HG02938 (cell line): ENCODE results near the gene CDH4.

Experiments
- ATAC-seq: cut with Tn5 transposase; IDR thresholded peaks from one replicate; pipeline ENCODE4 v1.9.1; 2021; ENCODE audit warnings: mild to moderate bottlenecking, moderate library complexity; ENCODE audit not compliant: unreplicated experiment

Gene CDH4

DNA sequence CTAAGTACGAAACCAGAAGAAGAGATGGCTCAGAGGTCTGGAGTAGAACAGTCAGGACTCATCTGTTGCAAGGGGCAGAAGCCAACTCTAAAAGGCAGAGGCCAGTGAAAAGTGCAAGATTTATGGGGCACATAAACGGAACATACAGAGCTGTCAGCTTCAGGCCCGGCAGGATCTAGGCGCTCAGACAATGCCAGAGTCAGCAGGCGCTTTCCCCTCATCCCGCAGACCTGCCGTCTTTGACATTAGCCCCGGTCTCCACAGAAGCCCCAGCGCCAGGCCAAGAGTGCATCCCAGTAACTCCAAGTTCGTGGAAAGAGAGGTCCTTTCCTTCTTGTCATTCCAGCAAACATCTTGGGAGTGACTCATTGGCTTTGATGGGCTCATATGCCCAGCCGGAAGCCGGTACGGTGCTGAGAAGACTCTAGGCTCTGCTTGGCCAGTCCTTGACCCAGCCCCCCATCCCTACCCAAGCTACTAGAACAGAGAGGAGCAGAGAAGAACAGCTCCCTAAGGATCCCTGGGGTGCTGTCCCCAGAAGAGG, 552.8 kb downstream of the CDH4 start:
- no peak for ATAC-seq

DNA sequence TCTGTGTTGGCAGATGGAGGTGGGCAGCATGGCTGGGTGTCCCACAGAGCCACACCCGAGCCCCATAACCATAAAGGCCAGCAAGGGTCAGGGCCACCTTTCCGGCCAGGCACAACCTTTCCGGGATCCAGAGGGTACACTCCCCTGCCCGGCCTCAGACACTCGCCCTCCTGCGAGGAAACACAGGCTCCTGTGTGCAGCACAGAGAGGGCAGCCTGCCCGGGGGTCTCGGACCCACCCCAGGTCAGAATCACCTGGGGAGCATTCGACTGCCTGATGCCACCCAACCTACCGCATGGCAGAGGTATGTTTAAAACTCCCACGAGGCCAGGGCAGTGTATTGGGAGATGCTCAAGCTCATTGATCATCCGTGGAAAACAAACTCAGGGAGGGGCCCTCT, 553.3 kb downstream of the CDH4 start:
- no peak for ATAC-seq

GRCh38 chr20:61805781-61806180, 553.7 kb downstream of the CDH4 start:
- no peak for ATAC-seq

DNA sequence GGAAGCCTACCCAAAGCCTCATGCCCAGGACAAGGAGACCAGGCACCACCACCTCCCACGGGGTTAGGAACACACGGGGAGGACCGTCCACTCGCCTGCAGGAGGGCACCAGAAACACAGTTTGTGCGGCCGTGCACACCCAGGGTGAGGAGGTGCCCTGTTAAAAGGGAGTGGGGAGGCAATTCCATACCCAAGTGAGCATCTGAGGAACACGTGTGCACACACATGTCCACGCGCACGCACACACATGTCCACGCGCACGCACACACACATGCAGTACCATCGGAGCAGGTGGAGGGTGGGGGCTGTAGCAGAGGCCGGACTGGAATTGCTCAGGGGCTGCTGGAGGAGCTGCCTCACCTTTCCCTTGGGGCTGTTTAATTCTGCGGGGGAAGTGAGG, 554.3 kb downstream of the CDH4 start:
- no peak for ATAC-seq

DNA sequence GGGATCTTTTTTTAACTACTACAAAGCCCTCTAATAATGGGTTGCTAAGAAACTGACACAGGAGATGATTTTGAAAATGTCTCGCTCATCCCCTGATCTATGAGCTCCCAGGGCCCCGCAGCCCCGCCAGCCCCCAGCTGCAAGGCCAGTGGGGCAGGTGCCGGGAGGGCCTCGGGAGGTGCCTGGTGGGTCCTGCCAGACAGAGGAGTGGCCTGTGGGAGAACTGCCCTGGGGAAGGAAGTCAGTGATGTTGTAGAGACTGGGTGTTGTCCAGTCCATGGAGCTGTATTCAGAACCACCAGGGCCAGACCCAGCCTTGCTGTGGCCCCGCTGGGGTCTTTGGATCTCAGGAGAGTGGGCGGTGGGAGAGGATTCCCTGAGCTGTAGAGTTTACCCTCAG, 554.9 kb downstream of the CDH4 start:
- no peak for ATAC-seq

DNA sequence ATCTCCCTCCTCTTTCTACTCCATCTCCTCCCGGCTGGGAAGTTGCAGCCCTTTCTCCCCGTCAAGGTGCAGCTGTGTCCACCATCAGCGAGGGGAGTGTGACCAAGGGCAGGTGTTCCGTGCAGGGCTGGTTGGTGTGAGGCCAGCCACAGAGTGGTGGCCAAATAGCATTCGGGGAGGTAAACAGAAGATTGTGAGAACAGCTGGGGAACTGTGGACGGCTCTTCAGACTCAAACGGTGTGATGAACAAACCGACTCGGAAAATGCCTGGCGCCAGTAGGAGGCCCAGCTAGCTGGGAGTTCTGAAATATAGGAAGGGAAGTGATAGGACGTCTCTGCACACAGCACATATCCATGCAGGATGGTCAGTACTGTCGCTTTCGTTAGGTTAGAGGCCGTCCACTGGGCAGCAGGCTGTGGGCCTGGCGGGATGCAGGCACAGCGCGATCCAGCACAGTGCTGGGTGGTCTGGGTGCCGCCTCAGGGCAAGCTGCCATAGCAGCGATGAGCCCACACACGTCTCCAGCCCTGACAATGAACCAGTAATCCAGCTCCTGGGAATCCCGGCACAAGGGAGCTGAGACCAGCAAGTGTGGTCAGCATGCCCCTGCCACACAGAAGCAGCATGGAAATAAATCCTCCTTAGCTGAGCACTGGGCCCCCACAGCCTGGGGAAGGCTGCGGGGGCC, 555.6 kb downstream of the CDH4 start:
- ATAC-seq: no peak

- no peak for ATAC-seq
Measured at GRCh38 chr20:61808447-61808846, 556.4 kb downstream of the CDH4 start.

DNA sequence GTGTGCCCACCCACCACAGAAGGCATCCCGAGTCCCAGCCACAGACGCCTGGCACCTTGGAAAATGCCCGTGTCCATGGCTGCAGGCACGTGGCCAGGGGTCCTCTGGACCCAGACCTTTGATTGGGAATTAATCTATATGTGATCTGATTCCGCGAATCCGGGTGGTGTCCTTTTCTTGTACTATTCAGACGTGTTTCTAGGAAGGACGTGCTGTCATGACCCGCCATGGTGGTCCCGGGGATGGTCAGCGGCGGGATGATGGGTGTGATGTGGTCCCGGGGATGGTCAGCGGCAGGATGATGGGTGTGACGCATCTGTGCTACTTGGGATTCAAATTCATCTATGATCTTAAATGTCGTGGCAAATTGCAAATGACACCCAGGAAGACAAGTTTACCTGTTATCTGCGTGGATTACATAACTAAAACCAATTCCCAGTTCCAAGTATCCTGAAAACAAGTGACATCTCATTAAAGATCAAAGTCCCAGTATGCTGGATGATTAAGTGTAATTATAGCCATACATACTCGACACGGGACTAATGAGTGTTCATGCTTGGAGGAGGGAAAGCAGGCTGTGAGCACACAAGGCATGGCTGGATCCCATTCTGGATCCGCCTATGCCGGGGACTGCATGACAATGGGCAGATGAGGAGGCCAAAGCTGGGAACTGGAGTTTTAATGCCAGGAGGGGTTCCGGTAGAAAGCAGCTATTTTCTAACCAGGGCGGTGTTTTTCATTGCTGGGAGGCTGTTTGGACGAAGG, 557.1 kb downstream of the CDH4 start:
- no peak for ATAC-seq

DNA sequence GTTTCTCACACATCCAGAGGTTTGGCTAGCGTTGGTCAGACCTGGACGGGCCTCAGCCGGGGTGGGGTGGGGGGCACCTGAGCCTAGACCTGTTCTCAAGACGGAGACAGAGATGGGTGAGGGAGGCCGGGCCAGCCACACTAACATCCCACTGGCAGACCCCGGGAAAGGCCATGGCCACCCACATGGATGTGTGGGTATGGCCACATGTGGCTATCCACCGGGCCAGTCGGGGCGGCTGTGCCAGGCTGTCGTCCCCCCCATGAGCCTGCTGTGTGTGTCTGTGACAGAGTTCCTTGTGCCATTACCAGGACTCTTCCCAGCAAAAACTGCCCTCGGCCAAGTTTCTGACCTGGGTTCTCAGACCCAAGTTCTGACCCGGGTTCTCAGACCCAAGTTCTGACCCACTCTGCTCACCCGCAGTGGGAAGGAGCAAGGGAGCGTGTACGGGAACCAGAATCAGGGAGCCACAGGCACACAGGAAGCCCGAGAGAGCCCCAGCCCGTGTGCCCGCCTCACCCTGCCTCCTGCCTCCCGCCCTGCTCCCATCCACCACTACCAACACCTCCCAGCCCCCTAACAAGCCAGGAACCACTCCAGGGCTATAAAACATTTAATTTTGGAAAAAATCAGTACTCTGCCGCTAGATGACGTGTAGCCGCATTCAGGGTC, 558.1 kb downstream of the CDH4 start:
- ATAC-seq: no peak

- no peak for ATAC-seq
Measured at GRCh38 chr20:61810738-61811135, 558.7 kb downstream of the CDH4 start.

- no peak for ATAC-seq
Measured at GRCh38 chr20:61811166-61811565, 559.1 kb downstream of the CDH4 start.

DNA sequence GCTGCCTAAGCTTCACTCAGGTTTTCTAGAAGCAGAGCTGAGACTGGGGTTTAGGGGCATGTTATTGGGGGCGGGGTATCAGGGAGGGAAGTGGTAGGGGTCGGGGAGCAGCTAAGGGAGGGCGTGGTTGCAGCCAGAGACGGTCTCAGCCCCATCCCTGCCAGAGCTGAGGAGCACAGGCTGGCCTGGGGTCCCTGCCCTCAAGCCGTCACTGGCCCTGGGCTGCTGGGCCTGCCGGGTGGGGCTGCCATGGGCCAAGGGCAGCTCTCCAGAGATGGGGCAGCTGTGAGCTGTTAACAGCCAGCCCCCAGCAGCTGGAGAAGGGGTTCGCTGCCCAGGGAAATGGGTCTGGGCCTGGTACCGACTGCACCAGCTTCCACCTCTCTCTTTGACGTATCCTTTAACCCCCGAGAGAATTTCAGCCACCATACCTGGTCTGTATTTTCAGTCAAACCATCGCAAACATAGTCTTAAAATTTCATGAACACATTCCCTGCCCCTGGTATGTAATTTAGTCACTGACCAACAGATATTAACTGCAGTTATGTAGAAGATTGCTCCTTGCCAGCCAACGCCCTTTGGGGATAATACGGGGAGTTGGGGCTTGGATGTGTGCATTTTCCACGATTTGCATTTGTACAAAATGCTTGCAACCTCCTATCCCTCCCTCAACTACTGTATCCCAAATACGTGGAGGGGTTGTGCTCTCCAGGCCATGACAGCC, 560.2 kb downstream of the CDH4 start:
- no peak for ATAC-seq

- no peak for ATAC-seq
Measured at GRCh38 chr20:61812845-61813485, 560.9 kb downstream of the CDH4 start.

DNA sequence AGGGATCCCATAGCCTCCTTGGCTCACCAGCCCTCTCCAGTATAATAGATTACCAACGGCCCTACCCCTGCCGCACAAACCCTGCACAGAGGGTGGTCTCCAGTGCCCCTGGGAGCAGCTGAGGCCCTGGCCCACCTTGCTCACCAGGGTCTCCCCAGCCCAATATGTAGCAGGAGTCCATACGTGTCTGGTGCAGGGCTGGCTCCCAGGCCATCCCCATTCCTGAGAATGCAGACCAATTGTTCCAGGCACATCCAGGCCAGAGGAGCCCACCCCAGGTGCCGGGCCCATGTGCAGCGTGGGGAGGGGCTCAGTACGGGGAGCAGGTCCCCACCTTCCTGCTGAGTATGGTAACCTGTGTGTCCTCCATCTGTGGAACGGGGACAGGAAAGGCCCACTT, 561.7 kb downstream of the CDH4 start:
- ATAC-seq: no peak

DNA sequence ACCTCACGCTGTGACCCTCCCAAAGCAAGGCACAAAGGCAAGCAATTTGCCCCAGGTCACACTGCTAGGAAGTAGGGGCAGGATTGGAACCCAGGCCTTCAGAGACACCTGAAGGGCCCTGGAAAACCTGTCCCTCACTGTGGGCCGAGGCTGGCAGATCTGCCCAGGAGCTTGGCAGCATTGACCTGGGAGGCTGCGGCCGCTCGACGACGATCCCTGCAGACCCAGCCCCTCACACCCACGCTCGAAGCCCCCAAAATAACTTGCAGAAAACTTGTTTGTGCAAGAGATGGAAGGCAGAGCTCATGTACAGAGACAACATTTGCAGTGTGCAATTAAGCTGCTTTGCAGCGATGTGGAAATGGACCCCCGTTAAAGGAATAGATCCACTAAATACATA, 562.2 kb downstream of the CDH4 start:
- ATAC-seq: no peak

GRCh38 chr20:61814726-61815125, 562.7 kb downstream of the CDH4 start:
- no peak for ATAC-seq

DNA sequence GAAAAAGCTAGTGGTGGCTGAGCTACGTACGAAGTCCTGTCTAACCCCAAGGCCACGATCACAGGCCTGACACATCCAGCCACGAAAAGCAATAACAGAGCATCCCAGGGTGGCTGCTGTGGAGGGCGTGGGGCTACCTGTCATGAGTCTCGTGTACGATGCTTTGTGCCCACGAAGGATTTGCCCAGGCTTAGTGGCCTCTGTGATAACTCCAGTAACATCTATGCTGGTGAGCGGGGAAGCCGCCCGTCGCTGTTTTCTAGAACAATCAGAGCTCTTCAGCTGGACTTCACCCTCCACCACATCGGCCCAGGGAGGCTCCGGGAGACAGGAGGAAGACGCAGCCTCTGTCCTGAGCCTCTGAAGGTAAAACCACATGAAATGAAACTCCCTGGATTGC, 563.1 kb downstream of the CDH4 start:
- no peak for ATAC-seq

GRCh38 chr20:61815678-61816077, 563.6 kb downstream of the CDH4 start:
- no peak for ATAC-seq

DNA sequence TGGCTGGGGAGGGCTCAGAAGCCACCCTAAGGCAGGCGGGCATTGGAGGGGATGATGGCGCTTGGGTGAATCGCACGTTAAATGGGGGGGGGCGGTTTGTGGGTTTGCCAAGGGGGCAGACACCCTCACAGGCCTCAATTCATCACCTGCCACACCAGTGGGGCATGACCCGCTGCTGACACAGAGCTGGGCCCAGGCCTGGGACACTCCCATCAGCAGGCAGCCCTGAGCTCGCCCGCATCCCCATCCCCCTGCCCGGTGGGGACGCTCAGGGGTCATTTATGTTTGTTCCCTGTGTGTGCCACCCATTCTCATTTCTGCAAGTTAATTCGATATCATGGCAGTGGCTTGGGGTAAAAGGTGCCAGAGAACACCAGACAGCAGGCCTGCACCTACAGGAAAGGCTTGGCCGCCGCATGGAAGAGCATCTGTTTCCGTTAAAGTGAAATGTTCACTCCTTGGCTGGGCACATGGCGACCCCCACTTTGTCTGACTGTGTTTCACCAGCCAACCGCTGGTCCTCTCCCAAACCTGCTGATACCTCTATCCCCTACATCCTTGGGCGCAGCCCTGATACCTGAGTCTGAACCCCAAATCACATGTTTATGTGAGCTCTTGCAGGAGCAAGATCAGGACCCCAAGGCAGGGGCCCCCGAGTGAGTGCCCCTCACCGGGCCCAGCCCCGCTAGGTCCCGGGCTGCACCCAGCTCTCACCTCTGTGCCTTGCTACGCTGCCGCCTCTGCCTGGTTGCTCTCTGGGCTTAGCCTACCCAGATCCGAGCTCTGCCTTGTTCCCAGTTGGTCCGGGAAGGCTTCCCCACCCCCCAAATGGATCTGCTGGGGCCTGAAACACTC, 564.8 kb downstream of the CDH4 start:
- no peak for ATAC-seq

GRCh38 chr20:61817575-61817974, 565.5 kb downstream of the CDH4 start:
- no peak for ATAC-seq
